GM12878 (cell line): ENCODE results near the gene SNAP47.

Experiments used
- CEBPB ChIP-seq, 2 experiments: fragments of 150-350 bp in 1 of 2; IDR thresholded peaks; 2 replicates each; pipeline ENCODE4 v1.6.1; 2012 to 2014; ENCODE audit warnings: low read depth in 2 of 2, low read length in 2 of 2, borderline replicate concordance in 1 of 2, inconsistent platforms in 1 of 2
- CEBPZ ChIP-seq: fragments of 150-350 bp; IDR thresholded peaks from 2 replicates; pipeline ENCODE4 v1.6.1; 2016; ENCODE audit warnings: low read depth, low read length
- CREM ChIP-seq: IDR thresholded peaks from 2 replicates; pipeline ENCODE4 v1.6.1; 2014; ENCODE audit warnings: antibody characterized with exemption, low read depth
- EP300 ChIP-seq, 2 experiments: fragments of 150-350 bp in 1 of 2; IDR thresholded peaks; 2 replicates each; pipeline ENCODE4 v1.6.1; 2011 to 2012; ENCODE audit warnings: low read depth in 2 of 2, low read length in 2 of 2, borderline replicate concordance in 1 of 2, improper control_type of control experiment in 1 of 2, inconsistent platforms in 1 of 2; ENCODE audit not compliant: control insufficient read depth in 1 of 2
- ETV6 ChIP-seq, 2 experiments: fragments of 450-650 bp in 1 of 2; IDR thresholded peaks in 1 of 2; conservative IDR thresholded peaks in 1 of 2; 2 replicates each; pipeline ENCODE4 v1.6.1; 2014; ENCODE audit warnings: antibody characterized with exemption in 1 of 2, borderline replicate concordance in 1 of 2, low read depth in 1 of 2, mild to moderate bottlenecking in 1 of 2, moderate library complexity in 1 of 2
- JUND ChIP-seq: IDR thresholded peaks from 2 replicates; pipeline ENCODE4 v1.6.1; 2012; ENCODE audit warnings: low read depth, mild to moderate bottlenecking, low read length, improper control_type of control experiment, moderate library complexity
- KAT2A ChIP-seq: conservative IDR thresholded peaks from 2 replicates; pipeline ENCODE4 v1.6.1; 2011; ENCODE audit warnings: low read depth, low read length; ENCODE audit not compliant: control insufficient read depth
- NR2C2 ChIP-seq: IDR thresholded peaks from 2 replicates; pipeline ENCODE4 v1.6.1; 2011; ENCODE audit warnings: borderline replicate concordance, low read depth; ENCODE audit not compliant: control insufficient read depth, insufficient read length
- POLR2A ChIP-seq: IDR thresholded peaks from 2 replicates; pipeline ENCODE4 v1.6.1; 2011; ENCODE audit warnings: low read depth, mild to moderate bottlenecking, low read length
- TARDBP ChIP-seq: IDR thresholded peaks from 2 replicates; pipeline ENCODE4 v1.6.1; 2016; ENCODE audit warnings: borderline replicate concordance
- USF2 ChIP-seq: IDR thresholded peaks from 2 replicates; pipeline ENCODE4 v1.6.1; 2011; ENCODE audit warnings: low read depth, low read length, improper control_type of control experiment, borderline replicate concordance
- TF ChIP-seq, protein P1 (sequence below), 3 experiments: IDR thresholded peaks in 2 of 3; conservative IDR thresholded peaks in 1 of 3; 2 replicates each; pipeline ENCODE4 v1.5.1; 2011; ENCODE audit warnings: low read depth in 3 of 3, low read length in 3 of 3, mild to moderate bottlenecking in 3 of 3, control low read depth in 2 of 3, moderate library complexity in 2 of 3, inconsistent platforms in 1 of 3, mixed read lengths in 1 of 3; ENCODE audit not compliant: control insufficient read depth in 2 of 3, insufficient read depth in 1 of 3; ENCODE audit errors: extremely low read depth in 1 of 3

- TF ChIP-seq CEBPB (IDR thresholded peaks at IDR 0.05; ENCODE audit: borderline replicate concordance in 1 of 2, low read depth in 2 of 2, low read length in 2 of 2) (no peak), JUND (no peak), KAT2A (no peak), TARDBP (no peak), NR2C2 (no peak), EP300 (IDR thresholded peaks at IDR 0.05; ENCODE audit: borderline replicate concordance in 1 of 2, control insufficient read depth in 1 of 2, low read depth in 2 of 2, low read length in 2 of 2) (no peak), POLR2A (no peak), USF2 (no peak), CEBPZ (no peak), CREM (no peak), ETV6 (conservative IDR thresholded peaks at IDR 0.05 in 1 of 2, IDR thresholded peaks at IDR 0.05 in 1 of 2; ENCODE audit: borderline replicate concordance in 1 of 2, low read depth in 1 of 2) (no peak)
- TF ChIP-seq, protein P1, sequence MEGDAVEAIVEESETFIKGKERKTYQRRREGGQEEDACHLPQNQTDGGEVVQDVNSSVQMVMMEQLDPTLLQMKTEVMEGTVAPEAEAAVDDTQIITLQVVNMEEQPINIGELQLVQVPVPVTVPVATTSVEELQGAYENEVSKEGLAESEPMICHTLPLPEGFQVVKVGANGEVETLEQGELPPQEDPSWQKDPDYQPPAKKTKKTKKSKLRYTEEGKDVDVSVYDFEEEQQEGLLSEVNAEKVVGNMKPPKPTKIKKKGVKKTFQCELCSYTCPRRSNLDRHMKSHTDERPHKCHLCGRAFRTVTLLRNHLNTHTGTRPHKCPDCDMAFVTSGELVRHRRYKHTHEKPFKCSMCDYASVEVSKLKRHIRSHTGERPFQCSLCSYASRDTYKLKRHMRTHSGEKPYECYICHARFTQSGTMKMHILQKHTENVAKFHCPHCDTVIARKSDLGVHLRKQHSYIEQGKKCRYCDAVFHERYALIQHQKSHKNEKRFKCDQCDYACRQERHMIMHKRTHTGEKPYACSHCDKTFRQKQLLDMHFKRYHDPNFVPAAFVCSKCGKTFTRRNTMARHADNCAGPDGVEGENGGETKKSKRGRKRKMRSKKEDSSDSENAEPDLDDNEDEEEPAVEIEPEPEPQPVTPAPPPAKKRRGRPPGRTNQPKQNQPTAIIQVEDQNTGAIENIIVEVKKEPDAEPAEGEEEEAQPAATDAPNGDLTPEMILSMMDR (IDR thresholded peaks at IDR 0.05 in 2 of 3, conservative IDR thresholded peaks at IDR 0.05 in 1 of 3; ENCODE audit: control insufficient read depth in 2 of 3, extremely low read depth in 1 of 3, insufficient read depth in 1 of 3, low read depth in 3 of 3, low read length in 3 of 3) = no peak
Observed at GRCh38 chr1:227742738-227743715, 7.8 kb downstream of the SNAP47 start.
